ENCODE results near the gene SLC39A11. TPM values are rescaled to one million over a fixed set of nuclear protein-coding genes. Genes with fewer than 3 reads are reported as not detected.

Gene SLC39A11
- total RNA-seq, 1 experiment from 2014 or later, result 18.9 TPM

DNA sequence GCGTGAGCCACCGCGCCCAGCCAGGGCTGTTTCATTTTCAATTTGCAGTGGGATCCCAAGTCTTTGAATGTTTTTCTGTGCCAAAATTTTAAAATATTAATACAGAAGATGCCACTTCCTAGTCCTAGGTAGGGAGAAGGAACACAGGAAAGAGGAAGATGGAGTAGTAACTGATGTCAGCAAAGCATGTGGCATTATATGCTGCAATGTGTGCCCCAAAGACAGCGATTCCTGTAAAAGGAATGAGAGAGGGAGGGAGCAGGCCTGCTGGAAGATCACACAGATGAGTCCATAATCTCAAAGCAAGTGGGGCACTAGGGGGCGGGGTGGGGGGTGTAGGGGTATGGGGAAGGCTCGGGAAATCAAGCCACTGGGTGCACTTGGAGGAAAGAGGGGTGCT, 48.9 kb upstream of the SLC39A11 start:
- CTCF ChIA-PET, result no interaction called here
- ATAC-seq (no peak), DNase-seq (ENCODE audit: low spot score) (no peak)

DNA sequence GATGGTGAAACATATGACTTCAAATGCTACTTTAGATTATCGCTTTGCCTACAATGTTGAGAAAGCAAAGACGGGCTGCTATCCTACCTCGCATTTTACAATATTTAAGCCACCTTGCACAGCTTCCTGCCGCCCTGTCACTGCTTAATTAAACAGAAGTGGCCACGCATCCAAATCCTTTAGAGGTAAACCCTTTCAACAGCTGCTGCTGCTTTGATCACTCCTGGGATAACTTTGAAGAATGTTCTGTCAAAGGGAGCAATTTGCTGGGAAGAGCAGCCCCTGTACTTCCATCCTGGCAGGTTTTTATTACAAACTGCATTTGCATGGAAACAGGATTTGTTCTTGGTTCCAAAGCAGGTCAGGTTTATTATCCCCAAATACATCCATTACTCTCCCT, 48.1 kb upstream of the SLC39A11 start:
- Mint-ChIP-seq H3K27ac (no peak overlapping the region), H3K36me3 (peaks cover 5% of the 10 kb centered on the region; the same call in 1 of the 2 replicates), H3K27me3 (ENCODE audit: low read depth) (no peaks in the 10 kb centered on the region), H3K4me3 (no peak overlapping the region), H3K4me1 (peaks cover 8% of the 10 kb centered on the region; the same call in 1 of the 2 replicates), H3K9me3 (peaks cover 15% of the 10 kb centered on the region)
- no peak for ATAC-seq
- TF ChIP-seq CBFB (CRISPR knock-in tag; IDR thresholded peaks at IDR 0.05; ENCODE audit: low read depth) (no peak), GABPB1 (CRISPR knock-in tag; IDR thresholded peaks at IDR 0.05) (no peak)
- no peak for DNase-seq (ENCODE audit: low spot score)
- POLR2A ChIA-PET, result no interaction called here
- CTCF ChIA-PET, result interaction anchor here (1.7 kb wide), 1 partner anchor 15 kb away, joined by 8 read pairs; no protein-coding TSS in a partner anchor

More for the DNA sequence above, 48.9 kb upstream of the SLC39A11 start:
- H3K9me3 Mint-ChIP-seq, result peaks cover 21% of the 10 kb centered on the region
- H3K27ac Mint-ChIP-seq, result no peak overlapping the region
- TF ChIP-seq JAZF1 (CRISPR knock-in tag; IDR thresholded peaks at IDR 0.05), result no peak
- TF ChIP-seq, protein P1, sequence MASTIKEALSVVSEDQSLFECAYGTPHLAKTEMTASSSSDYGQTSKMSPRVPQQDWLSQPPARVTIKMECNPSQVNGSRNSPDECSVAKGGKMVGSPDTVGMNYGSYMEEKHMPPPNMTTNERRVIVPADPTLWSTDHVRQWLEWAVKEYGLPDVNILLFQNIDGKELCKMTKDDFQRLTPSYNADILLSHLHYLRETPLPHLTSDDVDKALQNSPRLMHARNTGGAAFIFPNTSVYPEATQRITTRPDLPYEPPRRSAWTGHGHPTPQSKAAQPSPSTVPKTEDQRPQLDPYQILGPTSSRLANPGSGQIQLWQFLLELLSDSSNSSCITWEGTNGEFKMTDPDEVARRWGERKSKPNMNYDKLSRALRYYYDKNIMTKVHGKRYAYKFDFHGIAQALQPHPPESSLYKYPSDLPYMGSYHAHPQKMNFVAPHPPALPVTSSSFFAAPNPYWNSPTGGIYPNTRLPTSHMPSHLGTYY (CRISPR knock-in tag; IDR thresholded peaks at IDR 0.05), result no peak
- TF ChIP-seq, protein P2, sequence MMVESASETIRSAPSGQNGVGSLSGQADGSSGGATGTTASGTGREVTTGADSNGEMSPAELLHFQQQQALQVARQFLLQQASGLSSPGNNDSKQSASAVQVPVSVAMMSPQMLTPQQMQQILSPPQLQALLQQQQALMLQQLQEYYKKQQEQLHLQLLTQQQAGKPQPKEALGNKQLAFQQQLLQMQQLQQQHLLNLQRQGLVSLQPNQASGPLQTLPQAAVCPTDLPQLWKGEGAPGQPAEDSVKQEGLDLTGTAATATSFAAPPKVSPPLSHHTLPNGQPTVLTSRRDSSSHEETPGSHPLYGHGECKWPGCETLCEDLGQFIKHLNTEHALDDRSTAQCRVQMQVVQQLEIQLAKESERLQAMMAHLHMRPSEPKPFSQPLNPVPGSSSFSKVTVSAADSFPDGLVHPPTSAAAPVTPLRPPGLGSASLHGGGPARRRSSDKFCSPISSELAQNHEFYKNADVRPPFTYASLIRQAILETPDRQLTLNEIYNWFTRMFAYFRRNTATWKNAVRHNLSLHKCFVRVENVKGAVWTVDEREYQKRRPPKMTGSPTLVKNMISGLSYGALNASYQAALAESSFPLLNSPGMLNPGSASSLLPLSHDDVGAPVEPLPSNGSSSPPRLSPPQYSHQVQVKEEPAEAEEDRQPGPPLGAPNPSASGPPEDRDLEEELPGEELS (CRISPR knock-in tag; IDR thresholded peaks at IDR 0.05), result no peak
- TF ChIP-seq, protein P3, sequence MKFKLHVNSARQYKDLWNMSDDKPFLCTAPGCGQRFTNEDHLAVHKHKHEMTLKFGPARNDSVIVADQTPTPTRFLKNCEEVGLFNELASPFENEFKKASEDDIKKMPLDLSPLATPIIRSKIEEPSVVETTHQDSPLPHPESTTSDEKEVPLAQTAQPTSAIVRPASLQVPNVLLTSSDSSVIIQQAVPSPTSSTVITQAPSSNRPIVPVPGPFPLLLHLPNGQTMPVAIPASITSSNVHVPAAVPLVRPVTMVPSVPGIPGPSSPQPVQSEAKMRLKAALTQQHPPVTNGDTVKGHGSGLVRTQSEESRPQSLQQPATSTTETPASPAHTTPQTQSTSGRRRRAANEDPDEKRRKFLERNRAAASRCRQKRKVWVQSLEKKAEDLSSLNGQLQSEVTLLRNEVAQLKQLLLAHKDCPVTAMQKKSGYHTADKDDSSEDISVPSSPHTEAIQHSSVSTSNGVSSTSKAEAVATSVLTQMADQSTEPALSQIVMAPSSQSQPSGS (CRISPR knock-in tag; IDR thresholded peaks at IDR 0.05; ENCODE audit: borderline replicate concordance, low read depth), result no peak
- H3K4me1 Mint-ChIP-seq, result peaks cover 5% of the 10 kb centered on the region; the same call in 1 of the 2 replicates
- POLR2A ChIA-PET, result no interaction called here
- H3K27me3 Mint-ChIP-seq (ENCODE audit: low read depth), result no peaks in the 10 kb centered on the region
- no peak overlapping the region for H3K4me3 Mint-ChIP-seq
- peaks cover 5% of the 10 kb centered on the region; the same call in 1 of the 2 replicates for H3K36me3 Mint-ChIP-seq

DNA sequence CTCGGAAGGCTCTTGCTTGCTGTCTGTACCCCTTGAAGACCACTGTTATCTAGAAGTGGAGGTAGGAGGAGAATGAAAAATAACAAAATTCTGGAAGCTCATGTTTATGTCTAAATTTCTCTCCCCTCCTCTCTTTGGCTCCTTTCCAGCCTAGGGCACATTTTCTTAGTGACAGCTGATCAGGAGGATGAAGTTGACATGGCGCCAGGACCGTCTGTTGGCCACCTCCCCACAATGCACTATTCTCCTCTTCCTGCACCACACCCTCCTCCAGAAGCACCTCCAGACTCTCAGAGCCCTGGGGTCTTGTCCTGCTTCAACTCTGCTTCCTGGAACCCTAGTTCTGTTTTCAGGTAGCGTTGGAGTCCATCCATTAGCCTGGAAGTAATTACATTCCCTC, 46.8 kb upstream of the SLC39A11 start:
- no peak for ATAC-seq
- no peak for DNase-seq (ENCODE audit: low spot score)
- ChIA-PET CTCF (interaction anchor here (1.0 to 1.7 kb wide), 3 partner anchors 17 to 582 kb away, joined by 3 to 8 read pairs (median 4); no protein-coding TSS in a partner anchor), POLR2A (no interaction called here)
- Mint-ChIP-seq H3K36me3 (peaks cover 4% of the 10 kb centered on the region; the same call in 1 of the 2 replicates), H3K4me3 (no peak overlapping the region), H3K4me1 (peaks cover 8% of the 10 kb centered on the region), H3K27me3 (ENCODE audit: low read depth) (no peaks in the 10 kb centered on the region), H3K27ac (no peak overlapping the region), H3K9me3 (peaks cover 5% of the 10 kb centered on the region)
- no peak for TF ChIP-seq TCF7 (CRISPR knock-in tag; IDR thresholded peaks at IDR 0.05; ENCODE audit: low read depth)
- TF ChIP-seq, protein P4, sequence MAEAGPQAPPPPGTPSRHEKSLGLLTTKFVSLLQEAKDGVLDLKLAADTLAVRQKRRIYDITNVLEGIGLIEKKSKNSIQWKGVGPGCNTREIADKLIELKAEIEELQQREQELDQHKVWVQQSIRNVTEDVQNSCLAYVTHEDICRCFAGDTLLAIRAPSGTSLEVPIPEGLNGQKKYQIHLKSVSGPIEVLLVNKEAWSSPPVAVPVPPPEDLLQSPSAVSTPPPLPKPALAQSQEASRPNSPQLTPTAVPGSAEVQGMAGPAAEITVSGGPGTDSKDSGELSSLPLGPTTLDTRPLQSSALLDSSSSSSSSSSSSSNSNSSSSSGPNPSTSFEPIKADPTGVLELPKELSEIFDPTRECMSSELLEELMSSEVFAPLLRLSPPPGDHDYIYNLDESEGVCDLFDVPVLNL (CRISPR knock-in tag; IDR thresholded peaks at IDR 0.05; ENCODE audit: borderline replicate concordance, low read depth), result no peak
- TF ChIP-seq, protein P5, sequence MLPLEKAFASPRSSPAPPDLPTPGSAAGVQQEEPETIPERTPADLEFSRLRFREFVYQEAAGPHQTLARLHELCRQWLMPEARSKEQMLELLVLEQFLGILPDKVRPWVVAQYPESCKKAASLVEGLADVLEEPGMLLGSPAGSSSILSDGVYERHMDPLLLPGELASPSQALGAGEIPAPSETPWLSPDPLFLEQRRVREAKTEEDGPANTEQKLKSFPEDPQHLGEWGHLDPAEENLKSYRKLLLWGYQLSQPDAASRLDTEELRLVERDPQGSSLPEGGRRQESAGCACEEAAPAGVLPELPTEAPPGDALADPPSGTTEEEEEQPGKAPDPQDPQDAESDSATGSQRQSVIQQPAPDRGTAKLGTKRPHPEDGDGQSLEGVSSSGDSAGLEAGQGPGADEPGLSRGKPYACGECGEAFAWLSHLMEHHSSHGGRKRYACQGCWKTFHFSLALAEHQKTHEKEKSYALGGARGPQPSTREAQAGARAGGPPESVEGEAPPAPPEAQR (CRISPR knock-in tag; IDR thresholded peaks at IDR 0.05), result no peak
- no peak for TF ChIP-seq ZNF416 (CRISPR knock-in tag; IDR thresholded peaks at IDR 0.05)
- no peak for TF ChIP-seq SMAD4 (CRISPR knock-in tag; IDR thresholded peaks at IDR 0.05)
- no peak for TF ChIP-seq NFE2L1 (CRISPR knock-in tag; IDR thresholded peaks at IDR 0.05)
- no peak for TF ChIP-seq GTF2I (CRISPR knock-in tag; conservative IDR thresholded peaks at IDR 0.05)
- TF ChIP-seq, protein P6, sequence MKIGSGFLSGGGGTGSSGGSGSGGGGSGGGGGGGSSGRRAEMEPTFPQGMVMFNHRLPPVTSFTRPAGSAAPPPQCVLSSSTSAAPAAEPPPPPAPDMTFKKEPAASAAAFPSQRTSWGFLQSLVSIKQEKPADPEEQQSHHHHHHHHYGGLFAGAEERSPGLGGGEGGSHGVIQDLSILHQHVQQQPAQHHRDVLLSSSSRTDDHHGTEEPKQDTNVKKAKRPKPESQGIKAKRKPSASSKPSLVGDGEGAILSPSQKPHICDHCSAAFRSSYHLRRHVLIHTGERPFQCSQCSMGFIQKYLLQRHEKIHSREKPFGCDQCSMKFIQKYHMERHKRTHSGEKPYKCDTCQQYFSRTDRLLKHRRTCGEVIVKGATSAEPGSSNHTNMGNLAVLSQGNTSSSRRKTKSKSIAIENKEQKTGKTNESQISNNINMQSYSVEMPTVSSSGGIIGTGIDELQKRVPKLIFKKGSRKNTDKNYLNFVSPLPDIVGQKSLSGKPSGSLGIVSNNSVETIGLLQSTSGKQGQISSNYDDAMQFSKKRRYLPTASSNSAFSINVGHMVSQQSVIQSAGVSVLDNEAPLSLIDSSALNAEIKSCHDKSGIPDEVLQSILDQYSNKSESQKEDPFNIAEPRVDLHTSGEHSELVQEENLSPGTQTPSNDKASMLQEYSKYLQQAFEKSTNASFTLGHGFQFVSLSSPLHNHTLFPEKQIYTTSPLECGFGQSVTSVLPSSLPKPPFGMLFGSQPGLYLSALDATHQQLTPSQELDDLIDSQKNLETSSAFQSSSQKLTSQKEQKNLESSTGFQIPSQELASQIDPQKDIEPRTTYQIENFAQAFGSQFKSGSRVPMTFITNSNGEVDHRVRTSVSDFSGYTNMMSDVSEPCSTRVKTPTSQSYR (CRISPR knock-in tag; IDR thresholded peaks at IDR 0.05), result no peak
- no peak for TF ChIP-seq MYBL2 (CRISPR knock-in tag; IDR thresholded peaks at IDR 0.05)
- TF ChIP-seq ELF4 (CRISPR knock-in tag; IDR thresholded peaks at IDR 0.05; ENCODE audit: low read depth), result no peak
- no peak for TF ChIP-seq KAT7 (CRISPR knock-in tag; IDR thresholded peaks at IDR 0.05; ENCODE audit: borderline replicate concordance)
- TF ChIP-seq, protein P7, sequence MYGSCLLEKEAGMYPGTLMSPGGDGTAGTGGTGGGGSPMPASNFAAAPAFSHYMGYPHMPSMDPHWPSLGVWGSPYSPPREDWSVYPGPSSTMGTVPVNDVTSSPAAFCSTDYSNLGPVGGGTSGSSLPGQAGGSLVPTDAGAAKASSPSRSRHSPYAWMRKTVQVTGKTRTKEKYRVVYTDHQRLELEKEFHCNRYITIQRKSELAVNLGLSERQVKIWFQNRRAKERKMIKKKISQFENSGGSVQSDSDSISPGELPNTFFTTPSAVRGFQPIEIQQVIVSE (CRISPR knock-in tag; IDR thresholded peaks at IDR 0.05; ENCODE audit: borderline replicate concordance), result no peak
- TF ChIP-seq FOXP1 (CRISPR knock-in tag; IDR thresholded peaks at IDR 0.05; ENCODE audit: borderline replicate concordance), result no peak
